NCI-H1048 (cell line): ENCODE data around the gene RFX2.

Source experiments
- DNase-seq: peaks from one replicate; lab custom pipeline; 2025; lab: John Stamatoyannopoulos, UW

The RFX2 gene

DNA sequence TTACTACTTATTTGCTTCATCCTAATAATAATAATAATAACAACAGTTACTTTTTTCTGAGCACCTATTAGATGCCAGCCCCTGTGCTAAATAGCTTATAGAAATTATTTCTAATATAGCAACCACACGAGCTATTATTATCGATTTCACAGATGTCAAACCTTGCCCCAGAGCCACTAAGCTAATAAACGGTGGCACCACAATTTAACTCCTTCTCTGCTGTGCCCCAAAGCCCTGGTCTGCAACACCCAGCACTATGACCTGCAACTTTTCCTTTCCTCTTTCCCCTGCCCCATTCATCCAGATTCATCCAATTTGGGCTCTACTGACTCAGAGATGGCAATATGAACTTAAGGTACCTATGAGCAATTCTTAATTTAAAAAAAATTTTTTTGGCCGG, 6.4 kb downstream of the RFX2 start:
- no peak for DNase-seq

DNA sequence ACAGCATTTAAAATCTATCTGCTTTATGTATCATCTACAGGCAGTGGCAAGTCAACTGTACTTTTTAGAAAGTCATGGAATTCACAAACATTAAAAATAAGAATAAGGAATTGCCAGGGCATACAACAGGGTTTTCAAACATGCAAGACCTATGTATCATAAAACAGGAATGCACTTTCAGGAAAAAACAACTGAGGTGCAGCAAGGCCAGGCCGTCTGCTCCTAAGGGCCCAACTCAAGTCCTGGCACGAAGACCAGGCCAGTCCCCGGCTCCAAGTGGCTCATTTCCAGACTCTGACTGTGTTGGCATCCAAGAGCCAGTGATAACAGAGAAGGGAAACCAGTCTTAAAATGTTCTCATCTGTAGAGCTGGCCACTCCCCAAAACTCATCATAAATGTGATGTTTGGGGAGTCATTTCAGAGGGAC, 7.1 kb downstream of the RFX2 start:
- DNase-seq, result no peak

DNA sequence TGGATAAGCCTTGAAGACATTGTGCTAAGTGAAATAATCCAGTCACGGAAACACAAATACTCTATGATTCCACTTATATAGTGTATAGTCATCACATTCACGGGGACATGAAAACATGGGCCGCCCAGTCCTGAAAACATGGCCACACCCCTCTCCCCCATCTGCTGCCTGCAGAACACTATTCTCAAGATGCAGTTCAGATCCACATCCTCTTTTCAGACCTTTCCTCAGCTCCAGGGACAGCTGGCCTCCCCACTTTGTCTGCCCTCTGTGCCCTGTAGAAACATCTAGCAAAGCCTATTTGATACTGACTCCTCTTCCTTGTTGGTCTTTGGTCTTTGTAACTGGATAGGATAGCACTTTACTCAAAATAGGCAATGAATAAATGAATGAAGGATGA, 8.3 kb downstream of the RFX2 start:
- no peak for DNase-seq

DNA sequence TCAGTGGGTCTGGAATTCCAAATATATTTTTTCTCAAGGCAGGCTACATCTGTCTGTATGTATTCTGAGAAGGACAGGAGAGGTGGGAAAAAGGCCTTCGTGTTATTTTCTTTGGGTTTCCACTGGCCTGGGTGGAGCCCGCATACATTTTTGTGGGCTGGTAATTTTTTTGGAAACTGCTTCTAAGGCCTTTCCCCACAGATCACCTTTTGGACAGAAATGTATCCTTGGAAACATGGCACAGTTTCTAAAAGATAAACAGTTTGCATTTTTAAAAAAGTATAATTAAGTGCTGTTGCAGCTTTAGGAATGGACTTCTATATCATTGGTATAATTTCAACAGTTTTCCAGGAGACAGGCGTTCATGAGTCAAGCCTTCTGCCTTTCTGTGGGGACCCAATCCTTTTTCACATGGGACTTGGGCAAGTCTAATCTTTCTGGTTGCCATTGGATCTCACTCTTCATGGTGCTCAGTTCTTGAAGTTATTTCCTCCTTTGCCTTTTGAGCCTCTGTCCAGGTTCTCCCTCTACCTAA, 8.9 kb downstream of the RFX2 start:
- DNase-seq, result no peak

DNA sequence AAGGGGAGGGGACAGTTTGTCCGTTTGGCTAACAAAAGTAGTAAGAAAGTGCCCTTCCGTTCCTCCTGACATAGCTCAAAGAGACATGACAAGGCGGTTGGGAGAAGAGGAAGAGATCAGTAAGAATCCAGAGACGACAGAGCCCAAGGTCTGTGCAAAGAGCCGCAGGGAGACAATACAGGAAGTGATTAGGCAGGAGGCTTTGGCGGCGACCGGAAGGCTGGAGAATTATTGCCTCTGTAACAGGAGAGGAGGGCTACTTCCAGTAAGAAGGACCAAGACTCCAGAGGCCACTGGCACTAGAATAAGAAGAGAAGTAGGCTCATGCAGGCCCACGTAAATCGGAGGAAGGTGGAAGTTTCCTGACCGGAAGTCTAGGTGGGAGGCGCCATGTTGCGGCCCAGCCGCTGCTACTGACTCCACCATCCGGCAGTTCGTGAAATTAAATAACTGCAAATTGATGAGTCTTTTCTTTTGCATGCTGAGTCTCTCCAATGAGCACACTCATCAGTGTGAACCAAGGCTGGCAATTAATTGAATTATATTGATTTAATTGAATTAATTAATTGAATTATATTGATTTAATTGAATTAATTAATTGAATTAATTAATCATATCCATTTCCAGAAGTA, 9.9 kb downstream of the RFX2 start:
- DNase-seq, result no peak

DNA sequence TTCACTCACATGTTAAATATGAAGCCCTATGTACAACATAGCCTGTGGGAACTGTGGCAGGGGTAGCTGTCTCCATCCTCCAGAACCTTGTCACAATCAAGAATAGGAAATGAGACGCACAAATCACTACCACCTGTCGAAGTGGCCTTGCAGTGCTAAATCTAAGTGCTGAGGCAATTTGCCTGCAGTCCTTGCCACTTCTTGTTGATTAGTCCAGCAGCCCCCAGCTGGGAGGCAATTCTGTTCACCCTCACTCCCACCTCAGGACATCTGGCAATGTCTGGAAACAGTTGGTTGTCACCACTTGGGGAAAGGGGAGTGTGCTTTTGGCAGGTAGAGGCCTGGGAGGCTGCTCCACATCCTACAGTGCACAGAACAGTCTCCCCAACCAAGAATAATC, 10.7 kb downstream of the RFX2 start:
- DNase-seq, result no peak

DNA sequence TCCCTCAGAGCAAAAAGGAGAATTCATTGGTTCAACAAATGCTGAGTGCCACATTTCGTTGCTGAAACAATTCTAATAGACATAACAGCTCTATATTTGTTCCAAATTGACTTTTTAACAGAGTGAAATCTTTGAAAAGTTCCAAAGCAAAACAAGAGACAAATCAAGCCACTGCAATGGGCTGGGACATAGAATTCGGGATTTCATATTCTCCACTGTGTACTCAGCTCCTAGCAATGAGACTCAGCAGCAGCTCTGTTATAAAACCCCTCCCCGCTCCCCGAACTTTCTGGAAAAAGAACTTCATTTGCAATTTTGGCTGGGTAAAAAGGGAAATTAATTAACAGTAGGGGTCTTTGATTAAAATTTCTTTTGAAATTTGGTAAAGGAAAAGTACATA, 11.3 kb downstream of the RFX2 start:
- no peak for DNase-seq

DNA sequence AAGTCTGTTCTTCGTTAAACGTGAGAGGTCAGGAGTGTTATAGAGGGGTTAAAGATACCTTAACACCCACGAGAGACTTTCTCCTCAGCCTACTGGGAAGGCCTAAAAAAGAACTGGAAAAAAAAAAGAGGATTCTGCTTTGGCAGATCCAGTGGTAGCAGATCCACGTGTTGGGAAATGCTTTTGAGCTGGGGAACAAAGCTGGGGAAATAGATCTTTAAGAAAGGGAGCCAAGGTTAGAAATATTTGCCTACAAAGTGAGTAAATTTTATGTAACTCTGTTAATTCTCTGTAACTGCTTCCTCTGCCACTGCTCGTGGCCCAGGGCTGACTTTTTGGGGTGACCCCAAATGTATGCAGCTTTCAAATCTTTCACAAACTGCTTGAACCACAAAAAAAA, 11.7 kb downstream of the RFX2 start:
- no peak for DNase-seq

DNA sequence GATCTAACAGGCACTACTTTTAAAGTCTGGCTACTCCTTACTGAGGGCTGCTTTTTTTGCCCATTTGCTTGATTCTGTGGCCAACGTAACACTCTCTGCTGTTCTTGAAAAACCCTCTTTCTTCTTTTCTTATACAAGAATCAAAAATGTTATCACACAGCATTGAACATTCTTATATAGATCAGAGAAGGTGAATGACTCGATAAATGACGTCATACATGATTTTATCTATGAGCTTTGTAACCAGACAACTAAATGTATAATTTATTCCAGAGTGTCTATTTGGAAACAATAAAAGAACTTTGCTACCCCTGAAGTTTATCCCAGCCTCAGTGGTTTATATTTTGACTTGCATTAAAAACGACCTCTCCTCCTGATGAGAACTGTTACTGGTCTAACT, 12.4 kb downstream of the RFX2 start:
- no peak for DNase-seq

DNA sequence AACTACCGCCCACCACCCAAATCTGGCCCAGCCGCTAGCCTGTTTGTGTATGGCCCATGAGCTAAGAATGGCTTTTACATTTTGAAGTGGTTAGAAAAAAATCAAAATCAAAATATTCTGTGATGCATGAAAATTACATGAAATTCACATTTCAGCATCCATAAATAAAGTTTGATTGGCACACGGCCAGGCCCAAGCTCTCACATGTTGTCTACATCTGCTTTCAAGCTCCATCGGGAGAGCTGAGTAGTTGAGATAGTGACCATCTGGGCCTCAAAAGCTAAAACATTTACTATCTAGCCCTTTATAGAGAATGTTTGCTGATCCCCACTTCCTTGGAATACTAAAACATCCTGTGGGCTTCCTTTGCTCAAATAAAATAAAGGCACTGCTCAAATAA, 14.5 kb downstream of the RFX2 start:
- no peak for DNase-seq

DNA sequence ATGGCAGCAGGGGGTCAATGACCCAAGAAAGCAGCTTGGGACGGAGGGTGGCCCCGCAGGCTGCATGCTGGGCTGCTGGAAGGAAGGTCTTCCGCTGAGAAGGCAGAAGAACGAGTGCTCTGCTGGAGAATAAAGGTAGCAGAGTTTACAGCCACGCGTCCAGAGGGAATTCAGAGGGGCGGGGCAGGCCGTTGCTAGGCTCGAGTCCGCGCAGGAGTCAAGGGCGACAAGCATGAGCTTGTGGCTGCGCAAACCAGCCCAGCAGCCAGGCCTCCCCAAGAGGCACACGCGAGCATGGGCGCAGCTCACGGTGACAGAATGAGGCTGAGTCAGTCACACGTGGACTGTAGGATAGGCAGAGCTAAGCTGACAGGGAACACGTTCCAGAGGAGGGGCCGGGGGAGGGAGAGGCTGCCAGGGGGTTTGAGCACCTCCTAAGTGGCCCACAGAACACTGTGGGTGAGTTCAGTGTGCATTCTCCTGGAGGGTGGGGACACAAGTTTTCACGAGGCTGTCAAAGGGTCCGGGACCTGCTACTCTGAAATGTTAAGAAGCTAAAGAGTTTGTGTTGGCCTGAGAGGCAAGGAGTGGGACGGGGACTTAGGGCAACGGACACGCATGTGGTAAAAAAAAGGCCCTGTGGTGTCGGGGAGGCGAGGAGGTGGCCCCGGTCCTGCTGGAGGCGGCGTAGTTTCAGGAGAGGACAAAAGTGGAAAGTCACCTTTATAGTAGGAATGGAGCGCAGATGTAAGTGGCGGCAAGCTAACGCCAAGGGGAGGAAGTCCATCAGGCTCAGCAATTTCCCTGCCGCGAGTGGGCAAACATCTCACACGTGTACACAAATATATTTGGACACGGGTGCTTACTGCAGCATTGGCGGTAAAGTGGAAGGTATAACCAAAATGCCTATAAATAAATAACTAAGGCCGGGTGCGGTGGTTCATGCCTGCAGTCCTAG, 17.7 kb downstream of the RFX2 start:
- no peak for DNase-seq

DNA sequence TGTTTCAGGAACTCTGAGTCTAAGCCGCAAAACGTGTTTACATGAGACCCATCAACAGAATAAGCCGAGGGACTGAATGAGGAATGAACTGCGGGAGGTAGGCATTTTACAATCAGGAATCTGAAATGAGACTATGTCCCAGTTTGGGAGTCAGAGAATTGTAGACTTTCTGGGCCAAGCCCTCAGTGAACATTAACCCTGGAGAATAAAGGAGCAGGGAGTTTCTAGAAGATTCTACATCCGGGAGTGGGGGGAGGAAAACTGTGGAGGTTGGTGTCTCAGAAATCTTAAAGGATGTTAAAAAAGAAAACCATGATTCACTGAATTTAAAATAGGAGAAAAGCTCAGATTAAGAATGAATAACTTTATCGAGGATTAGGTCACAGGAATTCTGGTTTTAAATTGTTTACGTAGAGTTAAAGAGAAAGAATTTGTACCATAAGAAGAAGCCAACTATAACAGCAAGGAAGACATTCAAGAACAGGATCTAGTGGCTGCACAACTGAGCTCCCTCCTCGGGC, 18.5 kb downstream of the RFX2 start:
- no peak for DNase-seq

DNA sequence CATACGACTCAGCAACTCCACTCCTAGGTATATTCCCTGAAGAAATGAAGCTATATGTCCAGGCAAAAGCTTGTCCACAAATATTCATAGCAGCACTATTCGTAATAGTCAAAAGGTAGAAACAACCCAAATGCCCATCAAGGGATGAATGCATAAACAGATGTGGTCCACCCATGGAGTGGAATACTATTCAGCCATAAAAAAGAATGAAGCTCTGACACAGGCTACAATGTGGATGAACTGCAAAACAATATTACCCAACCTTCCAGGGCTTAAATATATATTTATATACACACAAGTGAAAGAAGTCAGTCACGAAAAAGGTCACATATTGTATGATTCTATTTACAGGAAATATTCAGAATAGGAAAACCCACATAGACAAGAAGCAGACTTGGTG, 19.7 kb downstream of the RFX2 start:
- DNase-seq, result no peak

DNA sequence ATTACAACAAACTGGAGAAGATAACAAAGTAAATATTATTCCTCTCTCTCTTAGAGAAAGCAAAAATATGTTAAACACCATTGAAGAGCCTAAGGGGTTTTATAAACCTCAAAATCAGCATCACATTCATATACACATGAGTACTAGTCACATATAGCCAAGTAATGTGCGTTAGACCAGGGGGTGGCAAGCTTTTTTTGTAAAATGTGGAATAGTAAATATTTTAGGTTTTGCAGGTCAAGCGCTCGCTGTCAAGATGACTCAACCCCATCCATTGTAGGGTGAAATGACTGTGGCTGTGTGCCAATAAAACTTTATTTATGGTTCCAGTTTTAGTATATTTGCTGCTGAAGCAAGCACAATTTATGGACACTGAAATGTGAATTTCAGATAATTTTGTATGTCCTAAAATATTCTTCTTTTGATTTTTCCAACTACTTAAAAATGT, 21.7 kb downstream of the RFX2 start:
- DNase-seq, result no peak

DNA sequence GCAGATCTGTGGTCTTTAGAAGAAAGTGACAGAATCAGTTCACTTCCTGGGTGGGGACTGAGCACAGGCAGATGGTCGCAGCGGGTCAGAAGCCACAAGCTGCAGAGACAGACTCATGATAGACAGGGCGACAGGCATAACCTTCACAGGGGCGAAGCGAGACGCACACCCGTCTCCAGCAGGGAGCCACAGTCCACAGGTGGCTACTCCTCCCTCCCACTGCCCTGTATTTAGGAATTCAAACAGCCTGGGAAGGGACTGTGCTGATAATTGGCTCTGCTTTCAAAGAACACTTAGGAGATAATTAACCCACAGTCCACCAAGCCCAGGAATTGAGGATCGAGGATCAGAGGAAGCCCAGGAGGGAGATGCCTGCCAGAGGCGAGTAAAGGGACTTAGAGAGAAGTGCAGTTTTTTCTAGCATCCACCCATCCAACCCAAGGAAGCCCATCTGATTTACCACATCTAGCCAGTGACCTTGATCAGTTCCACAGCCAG, 23.2 kb downstream of the RFX2 start:
- no peak for DNase-seq

DNA sequence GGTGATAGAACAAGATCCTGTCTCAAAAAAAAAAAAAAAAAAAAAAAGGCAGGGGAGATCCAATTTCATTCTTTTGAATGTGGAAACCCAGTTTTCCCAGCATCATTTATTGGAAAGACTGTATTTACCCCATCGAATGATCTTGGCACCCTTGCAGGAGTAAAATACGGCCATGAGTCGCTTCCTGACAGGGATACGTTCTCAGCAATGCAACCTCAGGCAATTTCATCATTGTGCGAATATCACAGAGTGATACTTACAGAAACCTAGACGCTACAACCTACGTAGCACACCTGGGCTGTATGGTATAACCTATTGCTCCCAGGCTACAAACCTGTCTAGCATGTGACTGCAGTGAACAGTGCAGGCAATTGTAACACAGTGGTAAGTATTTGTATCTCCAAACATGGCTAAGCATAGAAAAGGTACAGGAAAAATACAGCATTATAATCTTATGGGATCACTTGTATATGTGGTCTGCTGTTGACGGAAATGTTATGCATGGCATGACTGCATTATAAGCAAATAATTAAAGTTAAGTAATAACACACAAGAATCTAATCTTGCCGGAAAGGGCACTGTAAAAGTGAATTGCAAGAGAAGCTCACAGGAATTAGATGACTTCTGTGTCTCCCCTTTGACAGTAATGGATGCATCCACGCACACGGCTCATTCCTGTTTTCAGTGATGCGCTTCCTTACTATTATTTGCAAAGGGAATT, 24.1 kb downstream of the RFX2 start:
- DNase-seq, result no peak

DNA sequence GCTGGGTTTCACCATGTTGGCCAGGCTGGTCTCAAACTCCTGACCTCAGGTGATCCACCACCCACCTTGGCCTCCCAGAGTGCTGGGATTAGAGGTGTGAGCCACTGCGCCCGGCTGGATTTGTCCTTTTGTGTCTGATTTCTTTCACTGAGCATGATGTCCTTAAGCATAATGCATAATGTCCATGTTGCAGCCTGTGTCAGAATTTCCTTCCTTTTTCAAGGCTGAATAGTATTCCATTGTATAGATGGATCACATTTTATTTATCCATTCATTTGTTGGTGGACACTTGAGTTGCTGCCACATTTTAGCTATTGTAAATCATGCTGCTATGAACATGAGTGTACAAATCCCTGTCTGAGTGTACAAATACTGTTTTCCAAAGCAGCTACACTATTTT, 25.5 kb downstream of the RFX2 start:
- DNase-seq, result no peak

DNA sequence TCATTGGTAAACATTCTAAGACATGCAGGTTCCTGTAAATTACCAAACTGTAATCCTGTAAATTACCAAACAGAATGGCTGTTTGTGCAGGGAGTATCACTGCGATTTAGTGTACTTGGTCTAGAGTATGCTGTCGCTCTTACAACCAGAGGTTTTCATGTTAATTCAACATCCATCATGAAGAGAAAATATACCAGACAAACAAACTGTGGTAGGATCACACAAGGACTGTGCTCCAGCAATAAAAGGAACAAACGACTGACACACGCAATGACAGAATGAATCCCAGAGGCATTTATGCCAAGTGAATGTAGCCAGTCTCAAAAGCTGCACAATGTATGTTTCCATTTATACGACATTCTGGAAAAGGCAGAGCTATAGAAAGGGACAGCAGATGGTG, 31.2 kb downstream of the RFX2 start:
- no peak for DNase-seq

DNA sequence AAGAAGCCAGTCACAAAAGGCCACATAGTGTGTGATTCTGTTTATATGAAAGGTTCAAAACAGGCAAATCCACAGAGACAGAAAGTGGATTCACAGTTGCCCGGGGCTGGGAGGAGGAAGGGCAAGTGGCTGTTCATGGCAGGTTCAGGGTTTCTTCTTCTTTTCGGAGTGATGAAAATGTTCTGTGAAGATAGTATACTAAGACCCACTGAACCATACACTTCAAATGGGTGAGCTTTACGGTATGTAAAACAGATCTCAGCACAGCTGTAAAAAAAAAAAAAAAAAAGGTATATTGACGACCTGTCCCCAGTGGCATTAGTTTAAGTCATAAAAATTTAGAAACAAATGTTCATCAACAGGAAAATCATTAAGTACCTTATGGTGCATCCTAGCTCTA, 32.2 kb downstream of the RFX2 start:
- no peak for DNase-seq

DNA sequence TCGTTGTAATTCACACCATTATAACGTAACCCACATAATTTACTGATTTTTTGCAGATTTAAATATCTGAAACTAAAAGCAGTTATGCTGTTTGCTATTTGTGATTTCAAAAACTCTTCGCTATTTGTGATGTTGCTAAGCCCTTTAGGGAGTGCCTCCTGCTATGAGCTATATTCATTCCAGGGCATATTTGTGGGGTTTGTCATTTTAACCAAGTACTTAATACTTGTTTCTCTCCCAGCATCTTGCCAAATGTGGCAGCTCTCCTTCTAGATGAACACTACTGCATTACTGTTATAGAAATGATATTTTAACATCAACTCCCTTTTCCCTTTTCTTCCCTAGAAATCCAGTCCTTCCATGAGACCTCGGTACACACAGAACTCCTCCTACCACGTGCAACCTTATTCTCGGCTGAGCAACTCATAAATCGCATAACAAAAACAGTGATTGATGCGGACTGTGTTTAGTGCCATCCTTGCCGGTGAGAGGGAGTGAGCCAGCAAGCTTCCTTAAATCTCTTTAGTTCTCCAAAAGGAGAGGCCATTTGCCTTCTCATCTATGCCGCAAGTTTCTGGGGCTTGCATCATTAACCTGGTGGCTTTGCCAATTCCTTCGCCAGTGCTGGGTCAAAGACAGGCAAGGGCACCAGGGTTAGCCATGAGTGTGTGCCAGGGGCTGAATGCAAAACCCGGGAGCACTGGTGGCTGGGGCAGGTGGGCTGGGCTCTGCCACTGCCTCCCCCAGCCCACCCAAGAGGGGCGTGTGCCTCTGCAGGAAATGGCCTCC, 33.4 kb downstream of the RFX2 start:
- no peak for DNase-seq

DNA sequence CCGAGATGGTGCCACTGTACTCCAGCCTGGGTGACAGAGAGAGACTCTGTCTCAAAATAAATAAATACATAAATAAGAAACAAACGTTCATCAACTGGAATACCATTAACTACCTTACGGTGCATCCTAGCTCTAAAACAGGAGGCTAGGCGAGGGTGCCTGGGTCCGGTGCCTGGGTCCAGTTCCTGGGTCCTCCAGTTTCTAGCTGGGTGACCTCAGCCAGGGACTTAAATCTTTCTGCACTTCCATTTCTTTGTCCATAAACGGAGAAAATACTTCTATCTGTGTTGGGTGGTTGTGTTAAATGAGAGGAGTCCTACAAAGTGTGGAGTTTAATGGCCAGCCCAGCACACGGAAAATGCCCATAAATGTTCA, 34.0 kb downstream of the RFX2 start:
- no peak for DNase-seq
